T47D (cell line): ENCODE measurements around the gene HAUS8.
A peak's percentile ranks its signal among the peaks of the same experiment; 100 is the strongest.

Source experiments
- DNase-seq, 2 experiments: peaks; one replicate each; pipeline versions ENCODE4 v3.0.0 to v3.0.0-alpha.2; 2011 to 2012; ENCODE audit warnings: low read depth in 1 of 2, low spot score in 1 of 2
- JUND ChIP-seq: IDR thresholded peaks from 2 replicates; pipeline ENCODE4 v1.6.1; 2012; ENCODE audit warnings: low read depth
- in situ Hi-C: cut with HindIII; loops from 2 replicates; pipeline ENCODE4 v1.10.0; 2016; ENCODE audit warnings: low sequenced_read_pairs, low pct_unique_long_range_greater_than_20kb

Gene HAUS8

DNA sequence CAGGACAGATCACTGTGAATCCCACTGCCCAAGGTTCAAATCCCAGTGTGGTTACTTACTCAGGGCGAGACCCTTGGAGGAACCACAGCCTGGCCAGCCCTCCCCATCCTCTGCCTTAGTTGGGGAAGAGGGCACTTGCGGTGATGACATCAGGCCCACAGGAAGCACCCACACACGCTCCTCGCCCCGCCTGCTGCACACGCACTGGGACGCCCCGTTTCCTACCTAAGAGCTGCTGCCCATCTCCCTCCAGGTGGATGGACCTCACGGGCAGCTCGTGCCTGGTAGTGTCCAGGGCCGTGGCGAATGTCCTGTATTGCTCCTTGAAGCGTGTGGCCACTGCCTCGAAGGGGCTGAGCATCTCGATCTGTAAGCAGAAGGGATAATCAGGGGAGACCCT lies 19.6 kb downstream of the HAUS8 start:
- TF ChIP-seq JUND, result no peak
- no peak for DNase-seq
- in situ Hi-C loops, result no loop called here

- no peak for TF ChIP-seq JUND
- in situ Hi-C loops, result no loop called here
- no peak for DNase-seq
These were observed 20.5 kb downstream of the HAUS8 start for GRCh38 chr19:17054746-17055145.

DNA sequence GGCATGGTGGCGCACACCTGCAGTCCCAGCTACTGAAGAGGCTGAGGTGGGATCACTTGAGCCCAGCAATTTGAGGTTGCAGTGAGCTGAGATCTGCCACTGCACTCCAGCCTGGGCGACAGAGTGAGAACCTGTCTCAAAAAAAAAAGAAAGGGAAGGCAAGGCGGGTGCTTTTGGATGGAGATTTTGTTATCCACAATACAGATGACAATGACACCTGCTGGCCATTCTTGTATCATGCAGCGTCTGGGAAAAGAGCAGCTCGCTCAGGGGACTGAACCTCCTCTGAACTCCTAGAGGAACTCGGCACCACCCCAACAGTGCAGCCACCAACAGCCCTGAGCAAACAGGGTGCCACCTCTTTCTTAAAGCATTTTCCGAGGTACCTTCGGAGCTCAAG lies 22.8 kb downstream of the HAUS8 start:
- in situ Hi-C loops, result no loop called here
- DNase-seq, result peak; percentile 36 to 75
- TF ChIP-seq JUND, result no peak

- in situ Hi-C loops, result no loop called here
These were observed 25.5 kb downstream of the HAUS8 start for GRCh38 chr19:17049711-17050280.

DNA sequence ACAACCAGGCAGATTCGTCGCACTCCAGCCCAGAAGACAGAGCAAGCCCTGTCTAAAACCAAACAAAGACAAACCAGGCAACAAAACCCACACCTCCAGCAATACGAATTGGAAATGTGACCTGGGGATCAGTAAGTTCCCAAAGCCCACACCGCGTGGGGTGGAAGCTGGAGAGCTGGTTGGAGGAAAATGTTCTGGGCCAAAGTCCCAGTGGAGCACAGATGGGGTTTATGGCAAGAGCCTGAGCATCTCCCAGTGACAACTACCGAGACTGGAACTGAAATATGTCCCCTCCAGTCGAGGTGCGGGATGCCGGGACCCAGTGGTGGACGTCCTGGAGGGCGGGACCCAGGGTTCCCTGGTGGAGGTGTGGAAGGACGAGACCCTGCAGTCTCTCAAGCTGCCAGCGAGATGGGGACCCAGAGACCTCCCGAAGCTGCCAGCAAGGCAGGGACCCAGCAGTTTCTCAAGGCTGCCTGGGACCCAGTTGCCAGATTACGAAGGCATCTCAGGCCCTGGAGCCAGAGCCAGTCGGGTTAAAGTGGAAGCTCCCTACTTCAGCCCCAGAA lies 26.3 kb downstream of the HAUS8 start:
- in situ Hi-C loops, result no loop called here
- no peak for DNase-seq
- TF ChIP-seq JUND, result no peak

More at GRCh38 chr19:17049711-17050280, 25.5 kb downstream of the HAUS8 start:
- DNase-seq, result no peak
- TF ChIP-seq JUND, result no peak

DNA sequence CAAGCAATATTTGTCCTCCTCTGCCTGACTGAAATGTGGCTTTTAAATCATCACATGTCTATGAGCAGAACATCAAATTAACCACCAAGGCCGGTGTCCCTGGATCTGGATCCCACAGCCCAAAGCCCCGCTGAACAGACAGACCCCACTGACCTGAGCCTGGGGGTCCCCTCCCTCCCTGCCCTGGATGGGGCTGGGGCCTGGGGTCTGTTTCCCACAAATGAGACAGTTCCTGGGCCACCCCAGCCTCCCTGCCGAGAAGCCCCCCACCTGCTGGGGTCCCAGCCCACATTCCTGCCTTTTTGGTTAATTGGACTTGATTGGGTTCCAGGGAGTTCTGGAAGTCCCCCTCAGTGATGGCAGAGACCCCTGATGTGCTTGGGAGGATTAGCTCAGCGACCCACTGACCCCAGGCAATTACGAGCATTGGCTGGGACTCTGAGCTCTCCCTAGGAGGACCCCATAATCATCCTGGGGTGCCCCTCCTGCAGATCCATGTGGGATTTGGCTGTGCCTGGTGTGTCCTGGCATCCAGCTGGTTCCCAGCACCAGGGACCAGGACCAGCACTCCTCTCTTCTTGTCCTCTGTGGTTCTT lies 29.2 kb downstream of the HAUS8 start:
- no peak for DNase-seq
- in situ Hi-C loops, result no loop called here
- TF ChIP-seq JUND, result no peak

DNA sequence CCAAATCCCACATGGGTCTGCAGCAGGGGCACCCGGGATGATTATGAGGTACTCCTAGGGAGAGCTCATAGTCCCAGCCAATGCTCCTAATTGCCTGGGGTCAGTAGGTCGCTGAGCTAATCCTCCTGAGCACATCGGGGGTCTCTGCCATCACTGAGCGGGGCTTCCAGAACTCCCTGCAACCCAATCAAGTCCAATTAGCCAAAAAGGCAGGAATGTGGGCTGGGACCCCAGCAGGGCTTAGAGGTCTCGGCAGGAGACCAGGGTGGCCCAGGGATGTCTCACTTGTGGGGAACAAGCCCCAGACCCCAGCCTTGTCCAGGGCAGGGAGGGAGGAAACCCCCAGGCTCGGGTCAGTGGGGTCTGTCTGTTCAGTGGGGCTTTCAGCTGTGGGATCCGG lies 31.5 kb downstream of the HAUS8 start:
- in situ Hi-C loops, result no loop called here
- DNase-seq, result no peak
- TF ChIP-seq JUND, result no peak

- no peak for DNase-seq
- in situ Hi-C loops, result no loop called here
- TF ChIP-seq JUND, result no peak
These were observed 33.3 kb downstream of the HAUS8 start for GRCh38 chr19:17041976-17042375.

GRCh38 chr19:17037966-17038500 lies 37.2 kb downstream of the HAUS8 start:
- in situ Hi-C loops, result no loop called here
- no peak for TF ChIP-seq JUND
- DNase-seq, result no peak

DNA sequence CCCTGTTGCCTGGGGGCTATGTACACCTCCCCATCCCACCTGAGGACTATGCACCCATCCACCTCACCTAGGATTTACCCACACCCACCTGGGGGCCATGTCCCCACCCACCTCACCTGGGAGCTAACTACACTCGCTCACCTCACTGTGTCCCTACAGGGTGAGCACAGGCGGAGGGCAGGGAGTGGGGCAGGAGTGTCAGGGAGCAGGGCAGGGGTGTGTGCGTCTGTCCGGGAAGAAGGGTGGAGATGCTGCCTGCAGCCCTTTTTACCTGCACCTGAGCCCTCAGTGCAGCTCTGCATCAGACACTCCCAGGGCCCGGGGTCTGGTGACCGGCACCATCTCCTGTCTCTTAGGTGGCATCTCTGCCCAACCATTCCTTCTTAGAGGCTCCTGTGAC lies 38.1 kb downstream of the HAUS8 start:
- in situ Hi-C loops, result no loop called here
- no peak for DNase-seq
- no peak for TF ChIP-seq JUND

DNA sequence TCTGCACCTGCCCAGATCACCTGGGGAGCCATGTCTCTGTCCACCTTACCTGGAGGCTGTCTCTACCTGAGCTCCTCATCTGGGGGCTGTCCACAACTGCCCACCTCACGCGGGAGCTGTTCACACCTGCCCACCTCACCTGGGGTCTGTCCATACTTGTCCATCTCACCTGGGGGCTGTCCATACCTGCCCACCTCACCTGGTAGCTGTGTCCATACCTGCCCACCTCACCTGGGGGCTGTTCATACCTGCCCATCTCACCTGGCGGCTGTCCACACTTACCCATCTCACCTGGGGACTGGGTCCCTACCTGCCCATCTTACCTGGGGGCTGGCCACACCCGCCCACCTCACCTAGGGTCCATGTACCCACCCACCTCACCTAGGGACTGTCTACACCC lies 38.6 kb downstream of the HAUS8 start:
- DNase-seq, result no peak
- in situ Hi-C loops, result no loop called here

DNA sequence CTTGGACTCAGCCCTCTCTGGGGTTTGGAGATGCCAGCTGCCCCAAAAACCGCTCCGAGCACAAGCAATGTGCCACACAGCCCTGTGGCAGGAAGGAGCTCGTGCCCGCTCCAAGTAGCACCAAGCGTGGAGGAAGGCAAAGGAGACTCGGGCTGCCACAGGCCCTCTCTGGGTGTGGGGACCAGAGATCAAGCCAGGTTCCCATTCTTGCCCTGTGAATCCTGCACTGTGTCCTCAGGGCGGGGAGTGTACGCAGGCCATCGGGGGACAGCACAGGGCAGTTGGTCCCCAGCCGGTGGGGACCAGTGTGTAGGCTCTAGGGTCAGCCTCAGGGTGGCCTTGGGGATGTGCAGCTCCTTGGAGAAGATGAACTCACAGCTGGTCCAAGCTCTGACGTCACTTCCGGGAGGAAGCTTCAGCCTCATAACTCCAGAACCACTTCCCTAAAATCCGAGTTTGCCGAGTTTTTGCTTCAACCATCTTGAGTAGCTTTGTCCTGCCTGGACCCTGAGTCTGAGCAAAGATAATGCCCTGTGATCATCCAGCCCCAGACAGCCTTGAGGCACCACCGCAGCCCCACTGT lies 39.3 kb downstream of the HAUS8 start:
- no peak for TF ChIP-seq JUND
- no peak for DNase-seq

More for the DNA sequence above, 38.6 kb downstream of the HAUS8 start:
- no peak for TF ChIP-seq JUND

GRCh38 chr19:17031741-17032140 lies 43.5 kb downstream of the HAUS8 start:
- no peak for DNase-seq
- no peak for TF ChIP-seq JUND
- in situ Hi-C loops, result no loop called here

More for the DNA sequence above, 39.3 kb downstream of the HAUS8 start:
- in situ Hi-C loops, result no loop called here
